C4-2B (cell line): ENCODE results near the gene INHBB.

Experiments used
- H3K27ac ChIP-seq: fragments of 450-650 bp; 2 replicates; pipeline ENCODE4 v1.5.1; 2017
- ZFX ChIP-seq: fragments of 450-650 bp; IDR thresholded peaks from 2 replicates; pipeline ENCODE4 v1.6.1; 2017
- TF ChIP-seq, protein P1 (sequence below): fragments of 450-650 bp; conservative IDR thresholded peaks from 2 replicates; pipeline ENCODE4 v1.5.1; 2017; ENCODE audit warnings: mild to moderate bottlenecking

The INHBB gene

DNA sequence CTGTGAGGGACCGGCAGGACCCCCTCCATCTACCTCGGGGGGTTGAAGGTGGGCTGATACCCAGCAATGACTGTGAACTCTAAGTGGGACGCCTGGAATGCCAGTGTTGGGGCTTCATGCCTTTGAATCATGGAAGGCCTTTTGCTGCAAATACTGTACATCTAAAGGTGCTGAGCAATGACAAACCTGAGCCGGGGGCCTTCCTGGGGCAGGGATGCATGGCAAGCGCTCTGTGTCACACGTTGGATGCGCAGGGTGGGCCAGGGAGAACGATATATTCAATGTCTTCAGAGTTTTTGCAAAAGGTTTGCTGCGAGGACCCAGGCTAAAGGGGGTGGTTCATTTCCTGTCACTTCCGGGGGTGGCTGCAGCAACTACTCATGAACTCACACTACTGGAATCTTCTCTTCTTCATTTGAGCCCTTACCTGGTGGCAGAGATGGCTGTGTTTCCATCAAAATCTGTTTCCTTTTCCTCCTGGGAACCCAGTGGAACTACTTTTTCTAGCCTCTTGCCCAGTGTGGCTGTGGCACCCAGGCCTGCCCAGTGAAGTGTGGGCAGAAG lies 24.1 kb upstream of the INHBB start:
- TF ChIP-seq ZFX: no peak
- TF ChIP-seq, protein P1, sequence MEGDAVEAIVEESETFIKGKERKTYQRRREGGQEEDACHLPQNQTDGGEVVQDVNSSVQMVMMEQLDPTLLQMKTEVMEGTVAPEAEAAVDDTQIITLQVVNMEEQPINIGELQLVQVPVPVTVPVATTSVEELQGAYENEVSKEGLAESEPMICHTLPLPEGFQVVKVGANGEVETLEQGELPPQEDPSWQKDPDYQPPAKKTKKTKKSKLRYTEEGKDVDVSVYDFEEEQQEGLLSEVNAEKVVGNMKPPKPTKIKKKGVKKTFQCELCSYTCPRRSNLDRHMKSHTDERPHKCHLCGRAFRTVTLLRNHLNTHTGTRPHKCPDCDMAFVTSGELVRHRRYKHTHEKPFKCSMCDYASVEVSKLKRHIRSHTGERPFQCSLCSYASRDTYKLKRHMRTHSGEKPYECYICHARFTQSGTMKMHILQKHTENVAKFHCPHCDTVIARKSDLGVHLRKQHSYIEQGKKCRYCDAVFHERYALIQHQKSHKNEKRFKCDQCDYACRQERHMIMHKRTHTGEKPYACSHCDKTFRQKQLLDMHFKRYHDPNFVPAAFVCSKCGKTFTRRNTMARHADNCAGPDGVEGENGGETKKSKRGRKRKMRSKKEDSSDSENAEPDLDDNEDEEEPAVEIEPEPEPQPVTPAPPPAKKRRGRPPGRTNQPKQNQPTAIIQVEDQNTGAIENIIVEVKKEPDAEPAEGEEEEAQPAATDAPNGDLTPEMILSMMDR: no peak
- no peak overlapping the region for H3K27ac ChIP-seq

DNA sequence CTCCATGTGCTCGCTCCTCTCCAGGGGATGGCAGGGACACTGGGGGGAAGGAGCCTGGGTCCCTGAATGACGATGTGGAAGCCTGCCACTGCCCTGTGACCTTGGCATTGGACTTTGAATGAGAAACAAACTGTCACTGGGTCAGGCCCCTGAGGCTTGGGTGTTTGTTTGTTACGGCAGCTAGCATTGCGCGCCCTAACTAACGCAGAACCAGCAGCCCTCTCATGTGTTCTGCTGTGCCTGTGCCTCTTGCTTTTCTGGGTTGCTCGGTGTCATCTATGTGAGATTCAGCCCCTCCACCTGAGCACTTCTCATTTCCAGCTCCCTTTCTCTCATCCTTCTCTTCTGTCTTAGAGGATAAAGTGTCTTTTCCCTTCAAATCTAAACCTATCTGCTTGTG lies 23.6 kb upstream of the INHBB start:
- no peak for TF ChIP-seq ZFX
- TF ChIP-seq, protein P1: no peak
- H3K27ac ChIP-seq: no peak overlapping the region

DNA sequence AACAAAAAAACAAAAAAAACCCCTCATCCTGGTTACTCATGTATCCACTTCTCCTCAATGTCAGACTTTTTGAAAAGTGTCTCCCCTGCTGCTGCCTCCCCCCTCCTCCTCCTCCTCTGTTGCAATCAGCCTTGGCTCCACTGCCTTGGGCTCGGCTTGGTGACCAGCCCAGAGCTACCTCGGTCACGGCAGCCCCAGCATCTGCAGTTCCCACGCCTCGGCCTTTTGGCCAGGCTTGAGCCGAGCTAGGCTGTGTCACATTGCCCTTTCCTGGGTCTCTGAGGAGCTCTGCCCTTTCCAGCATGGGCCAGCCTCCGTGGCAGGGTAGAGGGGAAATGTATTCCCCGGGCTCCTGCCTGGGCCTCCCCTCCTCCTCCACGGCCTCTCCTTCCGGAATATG lies 22.7 kb upstream of the INHBB start:
- H3K27ac ChIP-seq: no peak overlapping the region
- no peak for TF ChIP-seq ZFX
- TF ChIP-seq, protein P1: no peak

DNA sequence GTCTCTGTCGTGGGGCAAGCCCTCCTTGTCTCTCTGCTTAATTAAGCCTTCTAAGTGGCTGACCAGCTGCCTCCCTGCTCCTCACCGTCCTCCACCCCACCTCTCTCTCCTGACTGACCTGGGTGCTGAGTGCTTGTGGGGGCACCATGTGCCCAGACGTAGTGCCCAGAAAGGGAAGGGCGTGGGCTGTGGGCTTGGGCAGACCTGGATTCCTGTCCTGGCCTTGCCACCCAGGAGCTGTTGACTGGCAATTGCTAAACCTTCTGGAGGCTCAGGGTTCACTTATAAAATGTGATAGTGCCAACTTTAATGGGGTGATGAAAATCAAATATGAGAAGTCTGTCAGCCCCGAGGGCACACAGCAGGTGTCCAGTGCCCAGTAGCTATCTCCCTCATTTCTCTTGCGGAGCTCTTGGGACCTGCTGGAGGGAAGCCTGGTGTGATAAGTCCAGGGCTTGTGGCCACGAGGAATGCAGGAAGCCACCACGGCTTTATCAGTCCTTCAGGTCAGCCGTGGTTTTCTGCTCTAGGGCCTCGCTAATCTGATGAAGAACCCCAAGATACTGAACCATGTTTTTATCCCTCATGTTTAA lies 22.0 kb upstream of the INHBB start:
- H3K27ac ChIP-seq: no peak overlapping the region
- TF ChIP-seq, protein P1: no peak
- TF ChIP-seq ZFX: no peak

DNA sequence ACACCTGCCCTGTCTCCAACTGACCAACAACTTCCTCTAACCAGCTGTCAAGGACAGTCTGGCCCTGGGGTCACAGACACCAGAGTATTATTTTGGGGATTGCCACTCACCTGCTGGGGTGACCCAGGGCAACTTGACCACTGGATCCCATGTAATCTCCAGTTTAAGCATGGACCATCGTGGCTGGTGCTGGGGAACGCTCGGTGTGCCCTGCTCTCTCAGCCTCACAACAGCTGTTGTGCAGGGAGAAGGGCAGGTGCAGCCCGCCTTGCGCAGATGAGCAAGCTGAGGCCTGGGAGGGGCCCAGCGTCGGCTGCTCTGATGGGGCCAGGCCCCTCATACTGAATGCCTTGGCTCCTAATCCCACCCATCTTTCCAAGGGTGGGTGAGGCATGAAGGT lies 21.0 kb upstream of the INHBB start:
- TF ChIP-seq, protein P1: no peak
- TF ChIP-seq ZFX: no peak
- no peak overlapping the region for H3K27ac ChIP-seq

DNA sequence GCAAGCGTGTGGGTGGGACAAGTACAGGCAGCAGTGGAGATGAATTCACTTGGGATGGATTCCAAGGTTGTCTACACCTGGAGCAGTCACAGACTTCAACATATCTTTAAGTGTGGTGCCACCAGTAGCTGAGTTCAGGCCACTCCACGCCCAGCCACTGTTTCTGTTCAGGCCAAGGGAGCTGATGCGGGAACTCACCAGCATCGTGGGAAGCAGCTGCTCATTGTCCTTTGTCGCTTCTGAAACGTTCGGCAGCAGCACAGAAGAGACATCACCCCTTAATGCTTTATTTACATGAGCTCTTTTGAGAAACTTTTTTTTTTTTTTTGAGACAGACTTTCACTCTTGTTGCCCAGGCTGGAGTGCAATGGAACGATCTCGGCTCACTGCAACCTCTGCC lies 19.9 kb upstream of the INHBB start:
- TF ChIP-seq, protein P1: no peak
- no peak for TF ChIP-seq ZFX
- no peak overlapping the region for H3K27ac ChIP-seq

DNA sequence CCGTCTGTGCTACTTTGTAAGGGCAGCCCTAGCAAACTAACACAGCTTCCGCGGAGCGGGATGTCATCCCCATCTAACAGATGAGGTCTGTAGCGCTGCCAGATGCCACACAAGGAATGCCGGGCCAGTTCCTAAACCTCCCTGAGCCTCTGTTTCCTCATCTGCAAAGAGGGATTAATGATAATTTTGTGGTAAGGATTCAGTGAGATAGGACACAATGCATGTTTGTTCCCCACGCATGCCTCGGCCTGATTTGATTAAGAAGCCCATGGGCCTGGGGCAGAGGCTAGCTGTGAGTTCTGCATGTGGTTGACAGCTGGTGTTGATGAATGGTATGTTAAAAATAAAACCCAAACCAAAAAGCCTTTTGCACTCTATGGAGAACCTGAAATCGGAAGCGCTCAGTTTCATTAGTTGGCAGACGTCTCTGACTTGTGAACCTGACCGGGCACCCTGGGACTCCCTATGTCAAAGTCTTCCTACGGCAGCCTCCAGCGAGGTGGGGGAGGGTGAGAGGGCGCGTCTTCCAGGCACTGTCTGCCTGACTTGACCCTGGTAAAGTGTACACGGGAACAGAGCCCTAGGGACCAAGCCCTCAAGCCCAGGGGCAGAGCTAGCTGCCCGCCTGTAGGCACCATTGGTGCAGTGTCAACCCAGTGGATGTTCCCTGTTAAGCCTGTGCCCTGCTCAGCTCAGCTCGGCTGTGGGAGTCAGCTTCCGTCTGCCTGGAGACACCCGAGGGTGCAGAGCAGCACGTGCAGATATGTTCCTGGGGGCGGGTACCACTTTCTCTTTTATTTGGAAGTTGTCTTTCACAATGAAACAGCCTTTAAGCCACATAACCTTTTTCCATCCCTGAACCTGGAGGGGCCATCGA lies 14.8 kb upstream of the INHBB start:
- no peak overlapping the region for H3K27ac ChIP-seq
- TF ChIP-seq, protein P1: no peak
- no peak for TF ChIP-seq ZFX
